Stimulated activated CD4-positive, alpha-beta T cell treated with anti-CD3 and anti-CD28 coated beads, Interleukin-1b, Interleukin-23, amount 100 ng/mL, for 1 hour (primary cell): ENCODE data around the gene EEF2KMT.
"Not testable (repeated sequence)": the region's sequence is repeated elsewhere in the genome, so short reads cannot be mapped to it uniquely, and the experiment has no call there.

Source experiments
- DNase-seq, 2 donors: peaks; one replicate each; pipeline ENCODE4 v3.0.0-alpha.2; 2020; ENCODE audit warnings: low read depth in 2 of 2

The EEF2KMT gene

DNA sequence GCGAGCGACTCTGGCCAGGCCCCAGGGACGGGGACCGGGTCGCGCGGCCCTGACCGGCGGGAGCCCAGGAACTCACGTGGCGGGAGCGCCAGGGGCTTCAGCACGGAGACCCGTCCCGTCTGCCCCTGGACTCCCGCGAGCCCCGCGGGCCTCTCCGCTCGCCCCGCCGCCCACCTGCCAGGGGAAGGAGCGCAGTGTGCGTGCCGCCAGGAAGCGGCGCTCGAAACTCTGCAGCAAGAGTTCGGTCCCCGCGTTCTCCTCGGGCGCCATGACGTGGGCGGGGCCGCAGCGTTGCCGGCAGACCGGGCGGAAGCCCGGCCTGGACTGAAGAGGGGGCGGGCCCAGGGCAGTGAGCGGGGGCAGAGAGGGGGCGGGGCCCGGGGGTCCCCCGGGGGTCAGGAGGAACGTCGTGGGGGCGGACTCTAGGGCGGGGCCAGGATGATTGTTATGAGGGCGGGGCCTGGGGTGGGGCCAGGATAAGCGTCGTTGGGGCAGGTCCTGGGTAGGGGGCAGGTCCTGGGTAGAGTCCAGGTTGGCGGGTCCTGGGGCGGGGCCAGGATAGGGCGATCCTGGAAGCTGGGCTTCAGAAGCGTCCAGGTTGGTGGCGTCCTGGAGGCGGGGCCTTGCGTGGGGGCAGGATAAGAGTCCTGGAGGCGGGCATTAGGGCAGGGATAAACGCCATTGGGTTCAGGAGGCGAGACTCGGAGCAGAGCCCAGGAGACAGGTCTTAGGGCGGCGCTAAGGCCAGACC is at the start of gene EEF2KMT:
Gene EEF2KMT, minus strand, starts transcription at position 326 of the 751 bp plus-strand sequence. Its CDS starts 56 bp downstream, at position 270.
- DNase-seq: peak; percentile 75 to 80

GRCh38 chr16:5144621-5144956 is 47.0 kb upstream of the EEF2KMT start:
- not testable (repeated sequence) for DNase-seq

DNA sequence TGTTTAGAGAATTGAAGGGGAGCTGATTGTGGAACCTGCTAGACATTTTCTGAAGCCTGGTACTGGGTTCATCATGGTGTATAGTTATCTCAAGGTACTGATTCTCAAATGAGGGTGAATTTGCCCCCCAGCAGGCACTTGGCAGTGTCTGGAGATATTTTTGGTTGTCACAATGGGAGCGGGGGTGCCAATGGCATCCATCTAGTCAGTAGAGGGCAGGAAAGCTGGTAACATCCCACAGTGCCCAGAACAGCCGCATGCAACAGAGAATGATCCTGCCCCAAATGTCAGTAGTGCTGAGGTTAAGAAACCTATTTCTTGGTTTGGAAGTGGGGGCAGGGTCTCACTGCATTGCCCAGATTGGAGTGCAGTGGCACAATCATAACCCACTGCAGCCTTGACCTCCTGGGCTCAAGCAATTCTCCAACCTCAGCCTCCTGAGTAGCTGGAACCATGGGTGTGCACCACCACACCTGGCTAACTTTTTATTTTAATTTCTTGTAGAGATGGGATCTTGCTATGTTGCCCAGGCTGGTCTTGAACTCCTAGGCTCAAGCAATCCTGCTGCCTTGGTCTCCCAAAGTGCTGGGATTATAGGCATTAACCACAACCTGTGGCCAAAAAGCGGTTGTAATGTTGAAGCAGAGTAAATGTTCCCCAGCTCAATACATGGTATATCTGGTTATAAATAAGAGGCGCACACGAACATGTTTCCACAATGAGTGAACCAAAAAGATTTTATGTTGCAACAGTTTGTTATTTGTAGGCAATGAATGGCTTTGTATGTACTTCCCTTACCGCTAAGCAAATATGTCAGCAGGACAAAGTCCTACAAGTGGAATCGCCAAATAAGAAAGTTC is 46.4 kb upstream of the EEF2KMT start:
- no peak for DNase-seq

DNA sequence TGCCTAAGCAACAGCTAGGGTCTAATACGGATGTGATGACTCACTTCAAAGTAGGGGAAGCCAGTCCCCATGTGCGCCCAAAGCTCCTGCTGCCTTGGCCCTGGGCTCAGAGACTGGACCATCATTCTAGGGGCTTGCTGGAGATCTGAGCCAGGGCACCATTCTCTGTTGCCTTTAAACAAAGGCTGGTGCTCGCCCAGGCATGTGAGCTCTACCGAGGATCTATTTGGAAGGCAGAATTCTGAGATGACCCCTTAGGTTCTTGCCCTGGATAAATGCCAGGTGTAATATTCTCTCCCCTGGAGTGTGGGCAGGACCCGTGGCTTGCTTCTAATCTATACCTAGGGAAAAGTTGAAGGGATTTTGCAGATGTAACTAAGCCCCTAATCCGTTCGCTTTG is 42.6 kb upstream of the EEF2KMT start:
- DNase-seq: not testable (repeated sequence)

DNA sequence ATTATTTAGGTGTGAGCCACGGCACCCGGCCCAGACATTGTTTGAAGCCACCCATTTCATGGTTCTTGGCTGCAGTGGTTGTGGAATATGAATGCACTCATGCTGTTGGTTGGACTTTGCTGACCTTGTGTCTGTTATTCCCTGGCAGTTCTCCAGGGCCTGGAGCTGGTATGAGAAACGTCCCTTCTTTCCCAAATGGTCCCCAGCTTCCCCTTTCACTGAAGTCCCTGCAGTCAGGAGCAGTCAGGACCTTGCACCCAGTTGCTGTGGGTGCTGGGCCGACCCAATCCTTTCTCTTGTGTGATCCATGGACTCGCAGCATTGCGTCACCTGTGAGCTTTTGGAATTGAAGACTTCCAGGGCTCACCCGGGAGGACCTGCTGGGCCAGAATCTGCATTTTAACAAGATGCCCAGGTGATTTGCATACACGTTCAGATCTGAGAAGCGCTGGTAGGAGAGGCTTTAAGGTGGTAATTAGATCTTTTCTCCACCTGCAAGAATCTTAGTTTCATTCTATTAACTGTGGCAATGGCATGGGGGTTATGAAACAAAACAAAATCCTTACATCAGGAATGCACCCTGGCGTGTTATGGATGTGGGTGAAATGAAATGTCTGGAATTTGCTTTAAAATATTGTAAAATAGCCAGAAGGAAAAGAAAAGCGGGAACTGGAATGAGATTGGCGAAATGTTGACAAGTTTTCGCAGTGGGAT is 37.3 kb upstream of the EEF2KMT start:
- not testable (repeated sequence) for DNase-seq

DNA sequence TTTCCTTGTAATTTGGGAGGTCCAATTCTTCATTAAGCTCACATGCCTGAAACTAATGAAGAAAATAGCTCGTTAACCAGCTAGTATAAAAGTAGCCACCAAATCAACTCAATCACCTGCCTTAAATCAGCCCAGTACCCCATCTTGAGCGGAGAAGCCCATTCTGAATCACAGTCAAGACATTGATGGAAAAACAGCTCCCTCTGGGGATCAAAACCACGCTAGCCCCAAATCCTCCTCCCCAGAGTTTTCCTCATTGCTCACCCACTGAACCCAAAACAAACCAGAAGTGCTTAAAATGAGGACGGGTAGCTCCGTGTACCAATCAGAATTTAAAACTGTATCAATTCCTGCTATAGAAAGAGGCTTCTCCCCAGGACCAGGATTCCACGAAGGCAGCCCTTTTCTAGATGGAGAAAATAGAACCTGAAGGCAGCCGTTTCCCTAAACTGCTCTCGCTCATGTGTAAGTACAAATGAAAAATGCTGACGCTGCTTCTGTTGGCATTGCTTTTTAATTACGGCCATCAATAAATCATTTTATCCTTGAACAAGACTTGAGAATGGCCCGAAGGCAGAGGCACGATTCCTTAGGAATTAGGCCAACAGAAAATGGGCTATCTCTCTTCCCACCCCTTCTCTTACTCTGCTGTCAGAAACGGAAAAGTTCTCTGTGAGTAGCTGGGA is 35.5 kb upstream of the EEF2KMT start:
- DNase-seq: not testable (repeated sequence)

DNA sequence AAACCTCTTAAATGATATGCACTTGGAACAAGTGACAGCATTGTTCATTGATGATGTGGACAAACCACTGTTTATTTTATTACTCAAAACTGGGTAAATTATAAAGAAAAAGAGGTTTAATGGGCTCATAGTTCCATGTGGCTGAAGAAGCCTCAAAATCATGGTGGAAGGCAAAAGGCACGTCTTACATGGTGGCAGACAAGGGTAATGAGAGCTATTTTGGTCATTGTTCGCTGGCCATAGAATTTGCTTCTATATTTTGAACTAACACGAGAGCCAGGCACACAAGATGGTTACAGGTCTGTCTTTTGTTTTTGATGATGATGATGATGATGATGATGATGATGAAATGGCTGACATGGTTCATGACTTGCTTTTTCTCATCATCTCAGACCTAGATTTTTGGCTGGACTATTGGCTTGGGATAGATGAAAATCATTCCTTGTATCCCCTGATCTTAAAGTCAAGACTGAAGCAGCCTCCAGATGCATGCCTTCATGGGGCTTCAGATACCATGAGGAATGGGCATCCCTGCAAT is 33.9 kb upstream of the EEF2KMT start:
- not testable (repeated sequence) for DNase-seq

- DNase-seq: not testable (repeated sequence)
These were observed 19.9 kb upstream of the EEF2KMT start for GRCh38 chr16:5117300-5118087.

GRCh38 chr16:5116780-5117295 is 19.2 kb upstream of the EEF2KMT start:
- DNase-seq: not testable (repeated sequence)

- DNase-seq: not testable (repeated sequence)
These were observed 13.3 kb upstream of the EEF2KMT start for GRCh38 chr16:5110933-5111332.

DNA sequence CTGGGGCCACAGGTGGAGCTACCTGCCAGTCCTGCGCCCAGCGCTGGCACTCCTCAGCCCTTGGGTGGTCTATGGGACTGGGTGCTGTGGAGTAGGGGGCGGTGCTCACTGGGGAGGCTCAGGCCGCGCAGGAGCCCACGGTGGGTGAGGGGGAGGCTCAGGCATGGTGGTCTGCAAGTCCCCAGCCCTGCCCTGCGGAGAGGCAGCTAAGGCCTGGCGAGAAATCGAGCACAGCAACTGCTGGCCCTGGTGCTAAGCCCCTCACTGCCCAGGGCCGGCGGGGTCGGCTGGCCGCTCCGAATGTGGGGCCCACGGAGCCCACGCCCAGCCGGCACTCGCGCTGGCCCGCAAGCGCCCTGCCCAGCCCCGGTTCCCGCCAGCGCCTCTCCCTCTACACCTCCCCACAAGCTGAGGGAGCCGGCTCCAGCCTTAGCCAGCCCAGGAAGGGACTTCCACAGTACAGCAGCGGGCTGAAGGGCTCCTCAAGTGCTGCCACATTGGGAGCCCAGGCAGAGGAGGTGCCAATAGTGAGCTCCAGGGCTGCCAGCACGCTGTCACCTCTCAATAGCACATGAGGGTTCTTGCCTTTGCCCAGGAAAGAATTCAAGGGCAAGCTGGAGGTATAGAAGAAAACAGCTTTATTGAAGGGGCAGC is 11.0 kb upstream of the EEF2KMT start:
- DNase-seq: no peak

DNA sequence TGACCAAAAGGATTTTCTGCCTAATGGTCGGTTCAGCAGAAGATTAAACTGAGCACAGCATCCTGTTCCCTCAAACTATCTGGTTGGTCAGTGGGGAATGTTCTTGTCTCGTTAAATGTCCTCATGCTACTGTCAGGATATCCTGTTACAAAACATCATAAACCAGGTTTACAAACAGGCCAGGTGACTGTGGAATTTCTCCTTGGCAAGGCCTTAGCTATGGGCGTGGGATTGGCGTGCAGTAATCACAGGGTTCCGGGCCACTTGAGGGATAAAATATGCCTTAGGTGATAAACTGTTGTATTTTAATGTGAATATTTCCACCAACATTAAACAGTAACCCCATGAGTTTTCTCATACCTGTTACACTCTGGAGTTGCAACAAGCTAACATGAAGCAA is 7.4 kb upstream of the EEF2KMT start:
- DNase-seq: not testable (repeated sequence)

GRCh38 chr16:5103296-5104032 is 5.9 kb upstream of the EEF2KMT start:
- DNase-seq: not testable (repeated sequence)

DNA sequence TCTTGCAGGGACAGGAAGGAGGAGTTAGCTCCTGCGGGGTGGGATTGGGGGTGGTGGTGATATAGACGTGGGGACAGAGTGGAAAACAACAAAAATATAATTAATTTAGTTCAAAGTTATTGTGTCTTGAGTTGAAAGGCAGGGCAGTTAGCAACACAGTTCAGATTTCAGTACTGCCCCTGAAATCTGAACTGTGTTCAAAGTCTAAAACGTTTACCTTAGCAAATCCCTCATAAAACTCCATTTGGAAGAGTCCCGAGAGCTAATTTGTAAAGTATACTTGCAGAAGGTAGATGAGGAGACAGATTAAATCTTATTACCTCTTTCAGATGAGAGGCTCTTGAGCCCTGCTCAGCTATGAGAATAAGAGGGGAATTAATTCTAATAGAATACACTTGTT is 1.6 kb upstream of the EEF2KMT start:
- DNase-seq: not testable (repeated sequence)

- peak; percentile 88 to 92 for DNase-seq
These were observed 895 bp upstream of the EEF2KMT start for GRCh38 chr16:5098221-5099159.

DNA sequence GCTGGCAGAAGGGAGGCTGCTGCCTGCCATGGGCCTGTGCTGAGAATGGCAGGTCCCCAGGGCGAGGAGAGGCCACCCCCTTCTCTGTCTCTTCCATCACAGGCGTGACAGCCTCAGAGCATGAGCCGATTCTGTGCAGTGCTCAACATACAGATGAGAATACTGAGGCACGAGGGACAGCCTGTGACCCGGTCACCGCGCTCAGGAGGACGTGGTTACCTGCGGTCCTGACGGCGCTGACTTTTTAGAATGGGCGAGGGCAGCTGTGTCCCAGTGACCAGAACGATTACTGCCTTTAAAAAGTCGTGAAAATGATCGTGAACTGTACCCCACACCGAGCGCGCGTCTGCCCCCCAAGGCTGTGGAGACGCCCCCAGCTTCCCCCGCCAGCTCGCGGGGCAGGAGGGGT is 530 bp downstream of the EEF2KMT start:
- not testable (repeated sequence) for DNase-seq

GRCh38 chr16:5096437-5097060 is 1.0 kb downstream of the EEF2KMT start:
- DNase-seq: not testable (repeated sequence)
